Breast epithelium (tissue), 4 donors: ENCODE results near the gene BRD3. TPM values are rescaled to one million over a fixed set of nuclear protein-coding genes. Genes with fewer than 3 reads are reported as not detected.

Source experiments
- DNase-seq, 2 donors: peaks; one replicate each; pipeline ENCODE4 v3.0.0-alpha.2; 2019; ENCODE audit warnings: low spot score in 2 of 2
- H3K27ac ChIP-seq, 2 donors: fragments of 200-600 bp; sonication (generic) in 1 of 2; one replicate each; pipeline ENCODE4 v1.5.1; 2016 to 2019; ENCODE audit warnings: mild to moderate bottlenecking in 1 of 2
- H3K27me3 ChIP-seq, 2 donors: fragments of 200-600 bp; sonication (generic) in 1 of 2; one replicate each; pipeline versions ENCODE4 v1.5.1 to v1.6.0; 2017 to 2019; ENCODE audit warnings: control low read depth in 1 of 2, mild to moderate bottlenecking in 1 of 2
- H3K36me3 ChIP-seq: fragments of 200-600 bp; one replicate; pipeline ENCODE4 v1.5.1; 2019
- H3K4me1 ChIP-seq, 2 donors: fragments of 200-600 bp; sonication (generic); one replicate each; pipeline ENCODE4 v1.5.1; 2016 to 2019; ENCODE audit warnings: control low read depth in 1 of 2
- H3K4me3 ChIP-seq, 3 donors: fragments of 200-600 bp; sonication (generic); 1 replicate in 2 of 3; 2 replicates in 1 of 3; pipeline ENCODE4 v1.5.1; 2016 to 2019; ENCODE audit warnings: mild to moderate bottlenecking in 3 of 3, moderate library complexity in 2 of 3
- H3K9me3 ChIP-seq, 2 donors: fragments of 200-600 bp; sonication (generic) in 1 of 2; one replicate each; pipeline ENCODE4 v1.5.1; 2016 to 2019; ENCODE audit warnings: control low read depth in 1 of 2
- CTCF ChIP-seq, 3 donors: fragments of 450-650 bp; IDR thresholded peaks; one replicate each; pipeline ENCODE4 v1.5.1; 2016 to 2017; ENCODE audit warnings: antibody characterized with exemption in 3 of 3, mild to moderate bottlenecking in 3 of 3, moderate library complexity in 3 of 3
- POLR2A ChIP-seq: fragments of 450-650 bp; IDR thresholded peaks from one replicate; pipeline ENCODE4 v1.6.1; 2016; ENCODE audit warnings: antibody characterized with exemption, mild to moderate bottlenecking, moderate library complexity
- POLR2AphosphoS5 ChIP-seq, 3 donors: sonication (generic); formaldehyde crosslinking; IDR thresholded peaks; one replicate each; pipeline ENCODE4 v1.6.1; 2017; ENCODE audit warnings: antibody characterized with exemption in 3 of 3
- intact Hi-C: fragments of 100-400 bp; cut with DNase I; formaldehyde crosslinking; loops from one replicate; pipeline ENCODE4 v1.15.1; 2023; ENCODE audit warnings: low total_unique reads
- total RNA-seq, 3 donors: library from RNA; depleted of rRNA; stranded (reverse); fragments of >200 nt; gene quantifications; one replicate each; pipeline ENCODE4 v1.1.0, GENCODE V29; 2016

BRD3 gene
- total RNA-seq, 3 donors from 2014 or later, result 21.6 to 26.2 (median 24.6) TPM

- Histone ChIP-seq H3K36me3 (no peaks in the 10 kb centered on the region), H3K27me3 (no peaks in the 10 kb centered on the region), H3K27ac (no peak overlapping the region), H3K4me3 (no peak overlapping the region), H3K4me1 (no peaks in the 10 kb centered on the region), H3K9me3 (no peaks in the 10 kb centered on the region)
- DNase-seq, result no peak
- TF ChIP-seq POLR2A (no peak), POLR2AphosphoS5 (IDR thresholded peaks at IDR 0.05) (no peak), CTCF (IDR thresholded peaks at IDR 0.05) (no peak)
- intact Hi-C loops, result no loop called here
These were observed 68.0 kb downstream of the BRD3 start for GRCh38 chr9:133999851-134000265.

GRCh38 chr9:133998915-133999595 is 68.8 kb downstream of the BRD3 start:
- Histone ChIP-seq H3K9me3 (no peaks in the 10 kb centered on the region), H3K36me3 (no peaks in the 10 kb centered on the region), H3K4me3 (no peak overlapping the region), H3K27ac (no peak overlapping the region), H3K4me1 (peaks cover 0 to 2% of the 10 kb centered on the region in 2 donors), H3K27me3 (no peaks in the 10 kb centered on the region)
- no peak for DNase-seq
- TF ChIP-seq POLR2A, result no peak
- no peak for TF ChIP-seq POLR2AphosphoS5 (IDR thresholded peaks at IDR 0.05)
- TF ChIP-seq CTCF (IDR thresholded peaks at IDR 0.05), result no peak
- intact Hi-C loops, result no loop called here

DNA sequence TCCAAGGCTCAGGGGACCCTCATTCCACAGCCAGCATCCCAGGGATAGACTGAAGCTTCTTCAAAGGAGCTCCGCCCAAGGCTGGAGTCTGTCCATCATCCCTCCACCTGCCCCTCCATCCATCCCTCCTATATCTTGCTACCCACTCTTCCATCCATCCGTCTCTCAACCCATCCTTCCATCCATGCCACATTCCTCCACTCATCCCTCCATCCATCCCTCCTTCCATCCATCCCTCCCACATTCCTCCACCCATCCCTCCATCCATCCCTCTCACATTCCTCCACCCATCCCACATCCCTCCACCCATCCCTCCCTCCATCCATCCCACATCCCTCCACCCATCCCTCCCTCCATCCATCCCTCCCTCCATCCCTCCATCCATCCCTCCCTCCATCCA is 70.2 kb downstream of the BRD3 start:
- no peaks in the 10 kb centered on the region for H3K9me3 ChIP-seq
- intact Hi-C loops, result no loop called here

GRCh38 chr9:133996531-133997520 is 71.0 kb downstream of the BRD3 start:
- no peak for DNase-seq
- no peaks in the 10 kb centered on the region for H3K9me3 ChIP-seq
- intact Hi-C loops, result no loop called here
- no peak overlapping the region for H3K4me3 ChIP-seq
- no peak overlapping the region for H3K27ac ChIP-seq
- H3K36me3 ChIP-seq, result no peaks in the 10 kb centered on the region
- H3K4me1 ChIP-seq, result peaks cover 0 to 5% of the 10 kb centered on the region in 2 donors
- TF ChIP-seq CTCF (IDR thresholded peaks at IDR 0.05) (no peak), POLR2AphosphoS5 (IDR thresholded peaks at IDR 0.05) (no peak), POLR2A (no peak)
- H3K27me3 ChIP-seq, result no peaks in the 10 kb centered on the region

More for the DNA sequence above, 70.2 kb downstream of the BRD3 start:
- Histone ChIP-seq H3K36me3 (no peaks in the 10 kb centered on the region), H3K4me1 (peaks cover 0 to 5% of the 10 kb centered on the region in 2 donors), H3K4me3 (no peak overlapping the region), H3K27ac (no peak overlapping the region), H3K27me3 (no peaks in the 10 kb centered on the region)
- DNase-seq, result no peak
- no peak for TF ChIP-seq POLR2A
- TF ChIP-seq POLR2AphosphoS5 (IDR thresholded peaks at IDR 0.05), result no peak
- no peak for TF ChIP-seq CTCF (IDR thresholded peaks at IDR 0.05)
